H1 (cell line): ENCODE data around the gene SMIM44.
"Not testable (repeated sequence)": the region's sequence is repeated elsewhere in the genome, so short reads cannot be mapped to it uniquely, and the experiment has no call there.

Source experiments
- BRCA1 ChIP-seq: IDR thresholded peaks from 2 replicates; pipeline ENCODE4 v1.6.1; 2012; ENCODE audit warnings: low read depth, low read length, improper control_type of control experiment
- CEBPB ChIP-seq: IDR thresholded peaks from 2 replicates; pipeline ENCODE4 v1.6.1; 2012; ENCODE audit warnings: low read depth, low read length
- EP300 ChIP-seq, 2 experiments: IDR thresholded peaks; 1 replicate in 1 of 2; 2 replicates in 1 of 2; pipeline ENCODE4 v1.6.1; 2011 to 2012; ENCODE audit warnings: low read depth in 2 of 2, low read length in 2 of 2, mild to moderate bottlenecking in 2 of 2, borderline replicate concordance in 1 of 2, inconsistent platforms in 1 of 2, moderate library complexity in 1 of 2
- NRF1 ChIP-seq: IDR thresholded peaks from 2 replicates; pipeline ENCODE4 v1.6.1; 2011; ENCODE audit warnings: mild to moderate bottlenecking, low read depth, low read length, improper control_type of control experiment
- POLR2A ChIP-seq, 2 experiments: IDR thresholded peaks; 1 replicate in 1 of 2; 2 replicates in 1 of 2; pipeline ENCODE4 v1.6.1; 2011; ENCODE audit warnings: low read depth in 2 of 2, low read length in 2 of 2, mild to moderate bottlenecking in 2 of 2; ENCODE audit errors: control extremely low read depth in 1 of 2
- POLR2AphosphoS5 ChIP-seq: IDR thresholded peaks from 2 replicates; pipeline ENCODE4 v1.6.1; 2011; ENCODE audit warnings: low read depth, low read length
- SIN3A ChIP-seq, 2 experiments: IDR thresholded peaks in 1 of 2; conservative IDR thresholded peaks in 1 of 2; 2 replicates each; pipeline ENCODE4 v1.6.1; 2011 to 2012; ENCODE audit warnings: low read length in 2 of 2, improper control_type of control experiment in 1 of 2, low read depth in 1 of 2, mild to moderate bottlenecking in 1 of 2
- SRF ChIP-seq: IDR thresholded peaks from 2 replicates; pipeline ENCODE4 v1.6.1; 2011; ENCODE audit warnings: mild to moderate bottlenecking, low read depth, low read length, moderate library complexity
- TF ChIP-seq, protein P1 (sequence below), 3 experiments: IDR thresholded peaks; 1 replicate in 2 of 3; 2 replicates in 1 of 3; pipeline versions ENCODE4 v1.5.1 to v1.6.1; 2011; ENCODE audit warnings: low read length in 3 of 3, mild to moderate bottlenecking in 3 of 3, inconsistent platforms in 2 of 3, low read depth in 1 of 3, moderate library complexity in 1 of 3; ENCODE audit not compliant: insufficient read depth in 1 of 3; ENCODE audit errors: control extremely low read depth in 1 of 3
- TF ChIP-seq, protein P2 (sequence below): IDR thresholded peaks from 2 replicates; pipeline ENCODE4 v1.6.1; 2011; ENCODE audit warnings: low read length, improper control_type of control experiment

DNA sequence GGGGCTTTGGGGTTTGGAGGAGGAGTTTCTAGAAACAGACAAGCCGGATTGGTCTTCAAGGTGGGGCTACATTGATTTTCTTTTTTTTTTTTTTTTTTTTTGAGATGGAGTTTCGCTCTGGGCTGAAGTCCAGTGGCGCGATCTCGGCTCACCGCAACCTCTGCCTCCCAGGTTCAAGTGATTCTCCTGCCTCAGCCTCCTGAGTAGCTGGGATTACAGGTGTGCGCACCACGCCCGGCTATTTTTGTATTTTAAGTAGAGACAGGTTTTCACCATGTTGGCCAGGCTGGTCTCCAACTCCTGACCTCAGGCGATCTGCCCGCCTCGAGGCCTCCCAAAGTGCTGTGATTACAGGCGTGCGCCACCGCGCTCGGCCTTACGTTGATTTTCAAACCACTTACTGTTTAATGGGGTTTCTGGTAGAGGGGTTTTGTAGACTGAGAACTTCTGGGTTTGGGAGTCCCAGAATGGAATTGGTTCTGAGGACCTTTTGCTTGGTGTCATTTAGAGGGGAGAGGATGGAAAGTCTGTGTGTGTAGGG is 24.9 kb upstream of the SMIM44 start:
- not testable (repeated sequence) for TF ChIP-seq NRF1; BRCA1; EP300 (IDR thresholded peaks at IDR 0.05; ENCODE audit: borderline replicate concordance in 1 of 2, low read depth in 2 of 2, low read length in 2 of 2); POLR2A (IDR thresholded peaks at IDR 0.05; ENCODE audit: control extremely low read depth in 1 of 2, low read depth in 2 of 2, low read length in 2 of 2); CEBPB; POLR2AphosphoS5; SRF; SIN3A (conservative IDR thresholded peaks at IDR 0.05 in 1 of 2, IDR thresholded peaks at IDR 0.05 in 1 of 2; ENCODE audit: low read depth in 1 of 2, low read length in 2 of 2)
- TF ChIP-seq, protein P1, sequence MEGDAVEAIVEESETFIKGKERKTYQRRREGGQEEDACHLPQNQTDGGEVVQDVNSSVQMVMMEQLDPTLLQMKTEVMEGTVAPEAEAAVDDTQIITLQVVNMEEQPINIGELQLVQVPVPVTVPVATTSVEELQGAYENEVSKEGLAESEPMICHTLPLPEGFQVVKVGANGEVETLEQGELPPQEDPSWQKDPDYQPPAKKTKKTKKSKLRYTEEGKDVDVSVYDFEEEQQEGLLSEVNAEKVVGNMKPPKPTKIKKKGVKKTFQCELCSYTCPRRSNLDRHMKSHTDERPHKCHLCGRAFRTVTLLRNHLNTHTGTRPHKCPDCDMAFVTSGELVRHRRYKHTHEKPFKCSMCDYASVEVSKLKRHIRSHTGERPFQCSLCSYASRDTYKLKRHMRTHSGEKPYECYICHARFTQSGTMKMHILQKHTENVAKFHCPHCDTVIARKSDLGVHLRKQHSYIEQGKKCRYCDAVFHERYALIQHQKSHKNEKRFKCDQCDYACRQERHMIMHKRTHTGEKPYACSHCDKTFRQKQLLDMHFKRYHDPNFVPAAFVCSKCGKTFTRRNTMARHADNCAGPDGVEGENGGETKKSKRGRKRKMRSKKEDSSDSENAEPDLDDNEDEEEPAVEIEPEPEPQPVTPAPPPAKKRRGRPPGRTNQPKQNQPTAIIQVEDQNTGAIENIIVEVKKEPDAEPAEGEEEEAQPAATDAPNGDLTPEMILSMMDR (IDR thresholded peaks at IDR 0.05; ENCODE audit: control extremely low read depth in 1 of 3, insufficient read depth in 1 of 3, low read depth in 1 of 3, low read length in 3 of 3), result not testable (repeated sequence)
- TF ChIP-seq, protein P2, sequence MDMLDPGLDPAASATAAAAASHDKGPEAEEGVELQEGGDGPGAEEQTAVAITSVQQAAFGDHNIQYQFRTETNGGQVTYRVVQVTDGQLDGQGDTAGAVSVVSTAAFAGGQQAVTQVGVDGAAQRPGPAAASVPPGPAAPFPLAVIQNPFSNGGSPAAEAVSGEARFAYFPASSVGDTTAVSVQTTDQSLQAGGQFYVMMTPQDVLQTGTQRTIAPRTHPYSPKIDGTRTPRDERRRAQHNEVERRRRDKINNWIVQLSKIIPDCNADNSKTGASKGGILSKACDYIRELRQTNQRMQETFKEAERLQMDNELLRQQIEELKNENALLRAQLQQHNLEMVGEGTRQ, result not testable (repeated sequence)
